Smooth muscle cell of trachea (primary cell): ENCODE data around the gene PKNOX2. TPM values are rescaled to one million over a fixed set of nuclear protein-coding genes. Genes with fewer than 3 reads are reported as not detected.

ENCODE experiments used
- total RNA-seq: library from RNA; depleted of rRNA; stranded (reverse); fragments of >200 nt; gene quantifications from 2 replicates; pipeline ENCODE4 v1.2.1, GENCODE V29; 2014

PKNOX2 gene, protein sequence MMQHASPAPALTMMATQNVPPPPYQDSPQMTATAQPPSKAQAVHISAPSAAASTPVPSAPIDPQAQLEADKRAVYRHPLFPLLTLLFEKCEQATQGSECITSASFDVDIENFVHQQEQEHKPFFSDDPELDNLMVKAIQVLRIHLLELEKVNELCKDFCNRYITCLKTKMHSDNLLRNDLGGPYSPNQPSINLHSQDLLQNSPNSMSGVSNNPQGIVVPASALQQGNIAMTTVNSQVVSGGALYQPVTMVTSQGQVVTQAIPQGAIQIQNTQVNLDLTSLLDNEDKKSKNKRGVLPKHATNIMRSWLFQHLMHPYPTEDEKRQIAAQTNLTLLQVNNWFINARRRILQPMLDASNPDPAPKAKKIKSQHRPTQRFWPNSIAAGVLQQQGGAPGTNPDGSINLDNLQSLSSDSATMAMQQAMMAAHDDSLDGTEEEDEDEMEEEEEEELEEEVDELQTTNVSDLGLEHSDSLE
- 0.73 and 0.83 TPM in 2 replicates for total RNA-seq

DNA sequence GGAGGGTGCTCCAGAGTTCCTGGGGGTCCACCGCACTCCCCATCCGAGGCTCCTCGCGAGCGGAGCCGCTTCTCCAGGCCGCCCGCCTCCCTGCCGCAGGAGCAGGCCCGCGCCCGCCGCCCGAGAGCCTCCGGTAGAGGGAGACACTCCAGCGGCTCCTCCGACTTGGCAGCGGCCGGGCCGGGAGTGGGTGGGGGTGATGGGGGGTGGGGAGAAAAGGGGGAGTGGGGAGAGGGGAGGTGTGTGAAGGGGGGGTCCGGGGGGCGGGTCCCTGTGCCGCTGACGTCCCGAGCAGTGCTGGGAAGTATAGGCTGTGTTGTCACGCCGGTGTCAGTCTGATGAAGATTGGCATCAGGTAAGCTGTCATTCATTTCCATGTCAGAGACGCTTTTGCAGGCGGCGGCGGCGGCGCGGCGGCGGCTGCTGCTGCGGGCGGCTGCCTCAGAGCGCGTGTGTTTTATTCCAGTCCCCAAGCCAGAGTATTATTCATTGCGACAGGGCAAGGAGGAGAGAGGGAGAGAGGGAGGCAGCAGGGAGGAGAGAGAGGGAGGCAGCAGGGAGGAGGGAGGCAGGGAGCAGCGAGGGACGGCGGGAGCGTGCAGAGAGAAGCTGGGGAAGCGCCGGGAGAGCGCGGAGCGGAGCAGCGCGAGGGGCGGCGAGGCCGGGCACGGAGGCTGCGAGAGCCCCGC, at the start of gene PKNOX2:
Gene PKNOX2, plus strand, starts transcription at position 330 of the 689 bp plus-strand sequence. CDS start 186,555 bp downstream, outside the sequence.

Other genes with a start within 250 kb of the PKNOX2 start
- not detected in 2 replicates for gene HEPN1, start 245.5 kb upstream of the PKNOX2 start, total RNA-seq
- gene HEPACAM, start 228.7 kb upstream of the PKNOX2 start, total RNA-seq: not detected in 2 replicates
- gene CCDC15, start 210.5 kb upstream of the PKNOX2 start, total RNA-seq: 0.83 and 3.6 TPM in 2 replicates
- gene SLC37A2, start 101.4 kb upstream of the PKNOX2 start, total RNA-seq: 1.5 and 2.0 TPM in 2 replicates
- gene TMEM218, start 53.1 kb upstream of the PKNOX2 start, total RNA-seq: 30.8 and 31.3 TPM in 2 replicates